GM12878 (cell line): ENCODE measurements around the gene LRCH3.

Experiments used
- EGR1 ChIP-seq, 2 experiments: IDR thresholded peaks; 1 replicate in 1 of 2; 2 replicates in 1 of 2; pipeline ENCODE4 v1.6.1; 2011 to 2012; ENCODE audit warnings: low read depth in 2 of 2, low read length in 2 of 2, borderline replicate concordance in 1 of 2, mild to moderate bottlenecking in 1 of 2, moderate library complexity in 1 of 2
- ESRRA ChIP-seq: IDR thresholded peaks from 2 replicates; pipeline ENCODE4 v1.6.1; 2012; ENCODE audit warnings: mild to moderate bottlenecking, low read length, improper control_type of control experiment
- HDAC2 ChIP-seq: fragments of 200-600 bp; sonication (generic); IDR thresholded peaks from 2 replicates; pipeline ENCODE4 v1.6.1; 2017
- JUND ChIP-seq: IDR thresholded peaks from 2 replicates; pipeline ENCODE4 v1.6.1; 2012; ENCODE audit warnings: low read depth, mild to moderate bottlenecking, low read length, improper control_type of control experiment, moderate library complexity
- MTA2 ChIP-seq: fragments of 450-650 bp; IDR thresholded peaks from 2 replicates; pipeline ENCODE4 v1.6.1; 2016; ENCODE audit warnings: low read depth, mild to moderate bottlenecking, moderate library complexity
- MXI1 ChIP-seq: fragments of 150-350 bp; IDR thresholded peaks from 2 replicates; pipeline ENCODE4 v1.6.1; 2011; ENCODE audit warnings: low read depth, mild to moderate bottlenecking, inconsistent platforms, low read length, improper control_type of control experiment
- POLR2AphosphoS2 ChIP-seq: IDR thresholded peaks from 2 replicates; pipeline ENCODE4 v1.6.1; 2011; ENCODE audit warnings: low read depth, mild to moderate bottlenecking, low read length, improper control_type of control experiment, moderate library complexity
- POU2F2 ChIP-seq: IDR thresholded peaks from 3 replicates; pipeline ENCODE4 v1.6.1; 2011; ENCODE audit warnings: low read depth, mild to moderate bottlenecking, low read length, borderline replicate concordance
- RAD21 ChIP-seq: IDR thresholded peaks from 2 replicates; pipeline ENCODE4 v1.6.1; 2011; ENCODE audit warnings: mild to moderate bottlenecking, low read depth, low read length, moderate library complexity; ENCODE audit not compliant: insufficient read depth
- RCOR1 ChIP-seq: conservative IDR thresholded peaks from 2 replicates; pipeline ENCODE4 v1.6.1; 2012; ENCODE audit warnings: low read depth, low read length, improper control_type of control experiment
- SMC3 ChIP-seq: IDR thresholded peaks from 2 replicates; pipeline ENCODE4 v1.6.1; 2011; ENCODE audit warnings: low read length, improper control_type of control experiment, borderline replicate concordance
- SPI1 ChIP-seq: IDR thresholded peaks from 2 replicates; pipeline ENCODE4 v1.6.1; 2011; ENCODE audit warnings: low read depth, mild to moderate bottlenecking, low read length, moderate library complexity, borderline replicate concordance; ENCODE audit not compliant: insufficient read depth
- STAT1 ChIP-seq: fragments of 450-650 bp; conservative IDR thresholded peaks from 2 replicates; pipeline ENCODE4 v1.6.1; 2014; ENCODE audit warnings: antibody characterized with exemption, mild to moderate bottlenecking
- TF ChIP-seq, protein P1 (sequence below), 3 experiments: IDR thresholded peaks in 2 of 3; conservative IDR thresholded peaks in 1 of 3; 2 replicates each; pipeline ENCODE4 v1.5.1; 2011; ENCODE audit warnings: low read depth in 3 of 3, low read length in 3 of 3, mild to moderate bottlenecking in 3 of 3, control low read depth in 2 of 3, moderate library complexity in 2 of 3, inconsistent platforms in 1 of 3, mixed read lengths in 1 of 3; ENCODE audit not compliant: control insufficient read depth in 2 of 3, insufficient read depth in 1 of 3; ENCODE audit errors: extremely low read depth in 1 of 3

DNA sequence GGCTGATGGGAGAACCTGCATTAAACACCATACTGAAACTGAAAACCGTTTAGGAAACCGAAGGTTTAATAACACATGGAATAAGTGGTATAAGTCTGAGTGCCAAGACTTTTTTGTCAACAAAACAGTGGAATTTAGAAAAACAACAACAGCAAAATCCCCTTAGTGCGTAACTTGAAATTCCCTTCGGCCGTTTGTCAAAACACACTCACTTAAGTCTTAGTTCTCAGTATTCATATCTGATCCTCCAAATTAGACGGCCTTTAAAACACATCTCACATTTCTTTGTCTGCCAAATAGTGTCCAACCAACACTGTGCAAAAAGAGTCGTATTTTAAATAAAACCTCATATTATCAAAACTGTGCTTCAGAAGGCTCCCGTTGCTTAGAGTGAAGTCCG is 64.5 kb downstream of the LRCH3 start:
- TF ChIP-seq SMC3 (no peak), POLR2AphosphoS2 (no peak), JUND (no peak), SPI1 (no peak), HDAC2 (no peak), RAD21 (no peak), ESRRA (no peak), POU2F2 (no peak), EGR1 (IDR thresholded peaks at IDR 0.05; ENCODE audit: borderline replicate concordance in 1 of 2, low read depth in 2 of 2, low read length in 2 of 2) (no peak), MXI1 (no peak), MTA2 (no peak), RCOR1 (no peak), STAT1 (no peak)
- TF ChIP-seq, protein P1, sequence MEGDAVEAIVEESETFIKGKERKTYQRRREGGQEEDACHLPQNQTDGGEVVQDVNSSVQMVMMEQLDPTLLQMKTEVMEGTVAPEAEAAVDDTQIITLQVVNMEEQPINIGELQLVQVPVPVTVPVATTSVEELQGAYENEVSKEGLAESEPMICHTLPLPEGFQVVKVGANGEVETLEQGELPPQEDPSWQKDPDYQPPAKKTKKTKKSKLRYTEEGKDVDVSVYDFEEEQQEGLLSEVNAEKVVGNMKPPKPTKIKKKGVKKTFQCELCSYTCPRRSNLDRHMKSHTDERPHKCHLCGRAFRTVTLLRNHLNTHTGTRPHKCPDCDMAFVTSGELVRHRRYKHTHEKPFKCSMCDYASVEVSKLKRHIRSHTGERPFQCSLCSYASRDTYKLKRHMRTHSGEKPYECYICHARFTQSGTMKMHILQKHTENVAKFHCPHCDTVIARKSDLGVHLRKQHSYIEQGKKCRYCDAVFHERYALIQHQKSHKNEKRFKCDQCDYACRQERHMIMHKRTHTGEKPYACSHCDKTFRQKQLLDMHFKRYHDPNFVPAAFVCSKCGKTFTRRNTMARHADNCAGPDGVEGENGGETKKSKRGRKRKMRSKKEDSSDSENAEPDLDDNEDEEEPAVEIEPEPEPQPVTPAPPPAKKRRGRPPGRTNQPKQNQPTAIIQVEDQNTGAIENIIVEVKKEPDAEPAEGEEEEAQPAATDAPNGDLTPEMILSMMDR (IDR thresholded peaks at IDR 0.05 in 2 of 3, conservative IDR thresholded peaks at IDR 0.05 in 1 of 3; ENCODE audit: control insufficient read depth in 2 of 3, extremely low read depth in 1 of 3, insufficient read depth in 1 of 3, low read depth in 3 of 3, low read length in 3 of 3) = no peak
